K562 (cell line): ENCODE measurements around the gene SLCO3A1. TPM values are rescaled to one million over a fixed set of nuclear protein-coding genes. Genes with fewer than 3 reads are reported as not detected.

Experiments
- ATAC-seq: fragments of 200-7000 bp; cut with Tn5 transposase; 3 replicates; pipeline ENCODE4 v1.9.1; 2020; ENCODE audit warnings: moderate library complexity
- BruUV-seq: library from RNA; stranded (reverse); fragments of 400-500 nt; replicated peaks from 2 replicates; lab custom pipeline; 2021; lab: Mats Ljungman, UMichigan
- CTCF ChIA-PET: fragments of 300-600 bp; formaldehyde crosslinking; extraction: SDS; loops from one replicate; lab custom pipeline; 2021; ENCODE audit warnings: low intra/inter-chr PET ratio; lab: Yijun Ruan, JAX
- POLR2A ChIA-PET: fragments of 300-600, 350-650 bp; sonication (Branson Sonifier 250); formaldehyde crosslinking; extraction: SDS; loops from one replicate; lab custom pipeline; 2021; ENCODE audit warnings: antibody characterized with exemption, inconsistent platforms; lab: Yijun Ruan, JAX
- DNase-seq, 4 experiments: peaks; one replicate each; pipeline versions ENCODE4 v3.0.0 to v3.0.0-alpha.2; 2011 to 2018; ENCODE audit warnings: low spot score in 3 of 4, mixed read lengths in 3 of 4; ENCODE audit errors: extremely low read depth in 1 of 4
- FAIRE-seq: peaks from 2 replicates; lab custom pipeline; 2011; peaks lifted over from hg19 to GRCh38; lab: Jason Lieb, UNC
- H2AFZ ChIP-seq: 2 replicates; pipeline ENCODE4 v1.6.0; 2011; ENCODE audit warnings: low read depth, low read length, control low read depth, inconsistent platforms
- H3K27ac ChIP-seq: fragments of 200-600 bp; 3 replicates; pipeline ENCODE4 v1.8.0; 2011; ENCODE audit warnings: low read depth, mild to moderate bottlenecking, control low read depth, inconsistent platforms, low read length, moderate library complexity, mixed read lengths; ENCODE audit errors: extremely low read depth
- H3K27me3 ChIP-seq, 2 experiments: fragments of 300-600 bp in 1 of 2; 2 replicates in 1 of 2; 3 replicates in 1 of 2; pipeline versions ENCODE4 v1.6.0 to v1.8.0; 2011; ENCODE audit warnings: inconsistent platforms in 2 of 2, low read length in 2 of 2, mild to moderate bottlenecking in 1 of 2, mixed read lengths in 1 of 2, moderate library complexity in 1 of 2; ENCODE audit not compliant: control insufficient read depth in 2 of 2, insufficient read depth in 2 of 2
- H3K36me3 ChIP-seq: fragments of 300-600 bp; 3 replicates; pipeline ENCODE4 v1.8.0; 2011; ENCODE audit warnings: mild to moderate bottlenecking, low read length, inconsistent platforms; ENCODE audit not compliant: control insufficient read depth, insufficient read depth
- H3K4me1 ChIP-seq, 2 experiments: fragments of 200-600 bp in 1 of 2; replicated peaks in 1 of 2; 2 replicates in 1 of 2; 3 replicates in 1 of 2; pipeline versions ENCODE4 v1.5.1 to v1.8.0; 2011; ENCODE audit warnings: inconsistent platforms in 2 of 2, low read length in 2 of 2, mild to moderate bottlenecking in 1 of 2, mixed read lengths in 1 of 2, moderate library complexity in 1 of 2; ENCODE audit not compliant: control insufficient read depth in 2 of 2, insufficient read depth in 2 of 2
- H3K4me2 ChIP-seq: 2 replicates; pipeline ENCODE4 v1.6.1; 2011; ENCODE audit warnings: low read length, control low read depth, inconsistent platforms, mixed read lengths; ENCODE audit not compliant: insufficient read depth
- H3K4me3 ChIP-seq: fragments of 200-600 bp; sonication (generic), shearing (Covaris generic); 2 replicates; pipeline ENCODE4 v1.5.1; 2016; ENCODE audit warnings: control low read depth, inconsistent platforms
- H3K79me2 ChIP-seq: fragments of 200-600 bp; 3 replicates; pipeline ENCODE4 v1.8.0; 2011; ENCODE audit warnings: low read length, inconsistent platforms; ENCODE audit not compliant: control insufficient read depth, insufficient read depth
- H3K9ac ChIP-seq, 2 experiments: 2 replicates each; pipeline versions ENCODE4 v1.6.0 to v1.6.1; 2011; ENCODE audit warnings: low read depth in 2 of 2, low read length in 2 of 2, control low read depth in 1 of 2, inconsistent platforms in 1 of 2, mild to moderate bottlenecking in 1 of 2, mixed read lengths in 1 of 2; ENCODE audit not compliant: insufficient read depth in 1 of 2
- H3K9me1 ChIP-seq: one replicate; pipeline ENCODE4 v1.6.0; 2011; ENCODE audit warnings: inconsistent platforms, mild to moderate bottlenecking, low read length, moderate library complexity; ENCODE audit not compliant: control insufficient read depth, insufficient read depth
- H3K9me3 ChIP-seq: replicated peaks from 2 replicates; pipeline ENCODE4 v1.5.1; 2011; ENCODE audit warnings: low read depth, low read length, inconsistent platforms; ENCODE audit not compliant: control insufficient read depth, insufficient read depth
- H4K20me1 ChIP-seq: replicated peaks from 2 replicates; pipeline ENCODE4 v1.6.1; 2011; ENCODE audit warnings: low read length, inconsistent platforms, mixed read lengths; ENCODE audit not compliant: control insufficient read depth, insufficient read depth
- ETV5 ChIP-seq: sonication (generic); formaldehyde crosslinking; IDR thresholded peaks from 2 replicates; pipeline ENCODE4 v1.4.0; 2020; ENCODE audit warnings: low read depth, mild to moderate bottlenecking, missing genetic modification reagents
- NFIC ChIP-seq: fragments of 450-650 bp; IDR thresholded peaks from 2 replicates; pipeline ENCODE4 v1.6.1; 2017; ENCODE audit warnings: mild to moderate bottlenecking, inconsistent platforms
- NR4A1 ChIP-seq, 2 experiments: fragments of 250-450 bp in 1 of 2; fragments of 450-650 bp in 1 of 2; sonication (Bioruptor Pico) in 1 of 2; IDR thresholded peaks; 2 replicates each; pipeline versions ENCODE4 v1.4.0 to v1.6.1; 2016 to 2020; ENCODE audit warnings: mild to moderate bottlenecking in 2 of 2, missing compliant biosample characterization in 1 of 2, missing genetic modification characterization in 1 of 2, moderate library complexity in 1 of 2
- RUNX1 ChIP-seq: sonication (generic); IDR thresholded peaks from 2 replicates; pipeline ENCODE4 v1.6.1; 2016; ENCODE audit warnings: antibody characterized with exemption, low read depth
- TSHZ1 ChIP-seq: fragments of 250-450 bp; sonication (Bioruptor Pico); IDR thresholded peaks from 2 replicates; pipeline ENCODE4 v1.4.0; 2020; ENCODE audit warnings: mild to moderate bottlenecking, moderate library complexity
- ZNF668 ChIP-seq: fragments of 250-450 bp; sonication (Bioruptor Pico); IDR thresholded peaks from 2 replicates; pipeline ENCODE4 v1.8.0; 2022; ENCODE audit warnings: mild to moderate bottlenecking, inconsistent platforms
- WGBS: fragments of 100-300 bp; shearing (Covaris generic); methylation state at CpG from one replicate; pipeline ENCODE4 v1.1.6; 2016; ENCODE audit warnings: low coverage, mixed read lengths; ENCODE audit not compliant: insufficient coverage; ENCODE audit errors: missing lambda C conversion rate; 5-methylcytosine and 5-hydroxymethylcytosine counted together
- in situ Hi-C: fragments of 300-500 bp; cut with MboI; formaldehyde crosslinking; loops from 4 replicates; pipeline ENCODE4 v1.15.0; 2018; ENCODE audit warnings: inconsistent platforms, mixed read lengths
- intact Hi-C: fragments of 100-400 bp; cut with micrococcal nuclease; formaldehyde crosslinking; loops from 2 replicates; pipeline ENCODE4 v1.14.2; 2022
- polyA plus RNA-seq, 8 experiments: library from polyadenylated mRNA; depleted of rRNA in 4 of 8; stranded (reverse) in 5 of 8; unstranded in 3 of 8; fragments of >200 nt; fragmentation: Nextera tagmentation in 2 of 8; fragmentation: Illumina TruSeq in 1 of 8; extraction: Ambion mirVana in 2 of 8; extraction: Trizol in 1 of 8; gene quantifications; 2 replicates each; pipeline versions ENCODE4 v1.2.1 to v1.2.3, GENCODE V29; 2011 to 2014; ENCODE audit warnings: inconsistent platforms in 1 of 8, missing spikeins in 1 of 8
- total RNA-seq, 7 experiments: library from RNA; depleted of rRNA in 6 of 7; stranded (reverse); fragments of >200 nt in 6 of 7; fragmentation: Illumina TruSeq in 2 of 7; extraction: Trizol in 2 of 7; gene quantifications; 2 replicates each; pipeline versions ENCODE4 v1.2.1 to v1.2.3, GENCODE V29; 2011 to 2021; ENCODE audit warnings: low replicate concordance in 1 of 7
- TF ChIP-seq, protein P1 (sequence below): fragments of 200-800 bp; sonication (Bioruptor generic); IDR thresholded peaks from 2 replicates; pipeline ENCODE4 v1.6.1; 2016; ENCODE audit warnings: missing genetic modification characterization, missing compliant biosample characterization

The SLCO3A1 gene
- total and polyA plus RNA-seq, 9 of the 15 experiments (the other 6 are each of a cell fraction or from before 2014, with no cell fraction given) = 0.01 to 0.84 (median 0.06) TPM; not detected in 3

GRCh38 chr15:91821458-91821857 is 32.0 kb upstream of the SLCO3A1 start:
- ATAC-seq = no peak
- Histone ChIP-seq H3K9ac (no peak overlapping the region), H4K20me1 (no peaks in the 10 kb centered on the region), H3K79me2 (no peaks in the 10 kb centered on the region), H3K4me3 (no peak overlapping the region), H3K27me3 (no peaks in the 10 kb centered on the region), H3K27ac (no peak overlapping the region), H3K9me1 (no peaks in the 10 kb centered on the region), H3K36me3 (no peaks in the 10 kb centered on the region), H3K4me1 (no peaks in the 10 kb centered on the region), H3K4me2 (no peak overlapping the region), H3K9me3 (no peaks in the 10 kb centered on the region), H2AFZ (no peak overlapping the region)
- ChIA-PET CTCF (no interaction called here), POLR2A (no interaction called here)
- DNase-seq = no peak
- intact Hi-C loops (no loop called here), in situ Hi-C loops (no loop called here)
- no TSS peak for BruUV-seq
- TF ChIP-seq, protein P1, sequence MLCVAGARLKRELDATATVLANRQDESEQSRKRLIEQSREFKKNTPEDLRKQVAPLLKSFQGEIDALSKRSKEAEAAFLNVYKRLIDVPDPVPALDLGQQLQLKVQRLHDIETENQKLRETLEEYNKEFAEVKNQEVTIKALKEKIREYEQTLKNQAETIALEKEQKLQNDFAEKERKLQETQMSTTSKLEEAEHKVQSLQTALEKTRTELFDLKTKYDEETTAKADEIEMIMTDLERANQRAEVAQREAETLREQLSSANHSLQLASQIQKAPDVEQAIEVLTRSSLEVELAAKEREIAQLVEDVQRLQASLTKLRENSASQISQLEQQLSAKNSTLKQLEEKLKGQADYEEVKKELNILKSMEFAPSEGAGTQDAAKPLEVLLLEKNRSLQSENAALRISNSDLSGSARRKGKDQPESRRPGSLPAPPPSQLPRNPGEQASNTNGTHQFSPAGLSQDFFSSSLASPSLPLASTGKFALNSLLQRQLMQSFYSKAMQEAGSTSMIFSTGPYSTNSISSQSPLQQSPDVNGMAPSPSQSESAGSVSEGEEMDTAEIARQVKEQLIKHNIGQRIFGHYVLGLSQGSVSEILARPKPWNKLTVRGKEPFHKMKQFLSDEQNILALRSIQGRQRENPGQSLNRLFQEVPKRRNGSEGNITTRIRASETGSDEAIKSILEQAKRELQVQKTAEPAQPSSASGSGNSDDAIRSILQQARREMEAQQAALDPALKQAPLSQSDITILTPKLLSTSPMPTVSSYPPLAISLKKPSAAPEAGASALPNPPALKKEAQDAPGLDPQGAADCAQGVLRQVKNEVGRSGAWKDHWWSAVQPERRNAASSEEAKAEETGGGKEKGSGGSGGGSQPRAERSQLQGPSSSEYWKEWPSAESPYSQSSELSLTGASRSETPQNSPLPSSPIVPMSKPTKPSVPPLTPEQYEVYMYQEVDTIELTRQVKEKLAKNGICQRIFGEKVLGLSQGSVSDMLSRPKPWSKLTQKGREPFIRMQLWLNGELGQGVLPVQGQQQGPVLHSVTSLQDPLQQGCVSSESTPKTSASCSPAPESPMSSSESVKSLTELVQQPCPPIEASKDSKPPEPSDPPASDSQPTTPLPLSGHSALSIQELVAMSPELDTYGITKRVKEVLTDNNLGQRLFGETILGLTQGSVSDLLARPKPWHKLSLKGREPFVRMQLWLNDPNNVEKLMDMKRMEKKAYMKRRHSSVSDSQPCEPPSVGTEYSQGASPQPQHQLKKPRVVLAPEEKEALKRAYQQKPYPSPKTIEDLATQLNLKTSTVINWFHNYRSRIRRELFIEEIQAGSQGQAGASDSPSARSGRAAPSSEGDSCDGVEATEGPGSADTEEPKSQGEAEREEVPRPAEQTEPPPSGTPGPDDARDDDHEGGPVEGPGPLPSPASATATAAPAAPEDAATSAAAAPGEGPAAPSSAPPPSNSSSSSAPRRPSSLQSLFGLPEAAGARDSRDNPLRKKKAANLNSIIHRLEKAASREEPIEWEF (CRISPR knock-in tag) = no peak
- TF ChIP-seq ZNF668 (CRISPR knock-in tag) (no peak), NR4A1 (CRISPR knock-in tag; IDR thresholded peaks at IDR 0.05) (no peak), NR4A1 (tag; IDR thresholded peaks at IDR 0.05) (no peak), RUNX1 (no peak), ETV5 (CRISPR knock-in tag) (no peak), NFIC (peak; percentile 24; the same call in 1 of the 2 replicates), TSHZ1 (CRISPR knock-in tag) (no peak)
- WGBS = 0% methylated on average over 5 of the region's 5 CpGs
- no peak for FAIRE-seq
